HCT116 (cell line): Measurements from ENCODE around the gene OR2V2. TPM values are rescaled to one million over a fixed set of nuclear protein-coding genes. Genes with fewer than 3 reads are reported as not detected.
"Not testable (repeated sequence)": the region's sequence is repeated elsewhere in the genome, so short reads cannot be mapped to it uniquely, and the experiment has no call there.

Experiments
- ATAC-seq: fragments of 200-7000 bp; cut with Tn5 transposase; 2 replicates; pipeline ENCODE4 v1.9.1; 2020; ENCODE audit warnings: mild to moderate bottlenecking, moderate library complexity
- BruUV-seq: library from RNA; stranded (reverse); fragments of 400-500 nt; replicated peaks from 2 replicates; lab custom pipeline; 2021; lab: Mats Ljungman, UMichigan
- CTCF ChIA-PET: fragments of 300-600 bp; sonication (Branson Sonifier 250); formaldehyde crosslinking; loops from one replicate; lab custom pipeline; 2021; ENCODE audit warnings: antibody characterized with exemption; lab: Charles Lee
- POLR2A ChIA-PET: fragments of 300-600, 350-600 bp; sonication (Branson Sonifier 250); formaldehyde crosslinking; loops from one replicate; lab custom pipeline; 2021; ENCODE audit warnings: antibody characterized with exemption; lab: Charles Lee
- RAD21 ChIA-PET, 2 experiments: fragments of 300-600 bp; sonication (Branson Sonifier 250); formaldehyde crosslinking; loops; one replicate each; lab custom pipeline; 2023; ENCODE audit warnings: low total read pairs in 2 of 2; ENCODE audit not compliant: uncharacterized antibody in 2 of 2, unreplicated experiment in 2 of 2, low non-redundant PET in 1 of 2; lab: Charles Lee
- DNase-seq: peaks from one replicate; pipeline ENCODE4 v3.0.0-alpha.2; 2010; ENCODE audit warnings: low read depth, low spot score
- H2AFZ ChIP-seq: fragments of 200-600 bp; shearing (Covaris generic), sonication (generic); 2 replicates; pipeline ENCODE4 v1.6.1; 2017; ENCODE audit warnings: low read depth, mixed run types, mixed read lengths, antibody characterized with exemption, low read length; ENCODE audit not compliant: poor library complexity, severe bottlenecking
- H3K27ac ChIP-seq: 2 replicates; pipeline ENCODE4 v1.5.1; 2012; ENCODE audit warnings: low read depth, low read length
- H3K27me3 ChIP-seq: fragments of 200-600 bp; sonication (generic); 2 replicates; pipeline ENCODE4 v1.6.1; 2016; ENCODE audit warnings: mixed run types, low read length, mixed read lengths; ENCODE audit not compliant: insufficient read depth
- H3K36me3 ChIP-seq, 2 experiments: fragments of 200-500 bp in 1 of 2; fragments of 200-600 bp in 1 of 2; sonication (Bioruptor generic) in 1 of 2; sonication (generic) in 1 of 2; 2 replicates each; pipeline versions ENCODE4 v1.5.1 to v1.6.1; 2014 to 2016; ENCODE audit warnings: low read length in 2 of 2, inconsistent platforms in 1 of 2, mixed read lengths in 1 of 2, mixed run types in 1 of 2; ENCODE audit not compliant: insufficient read depth in 2 of 2, control insufficient read depth in 1 of 2
- H3K4me1 ChIP-seq, 2 experiments: fragments of 200-600 bp in 1 of 2; sonication (generic) in 1 of 2; 2 replicates each; pipeline versions ENCODE4 v1.5.1 to v1.6.1; 2012 to 2017; ENCODE audit warnings: low read length in 2 of 2, inconsistent platforms in 1 of 2, mild to moderate bottlenecking in 1 of 2, mixed read lengths in 1 of 2, mixed run types in 1 of 2, moderate library complexity in 1 of 2; ENCODE audit not compliant: insufficient read depth in 2 of 2, control insufficient read depth in 1 of 2
- H3K4me2 ChIP-seq: fragments of 200-600 bp; sonication (generic); 2 replicates; pipeline ENCODE4 v1.6.1; 2017; ENCODE audit warnings: mixed run types, low read length, mixed read lengths
- H3K4me3 ChIP-seq, 2 experiments: fragments of 200-600 bp in 1 of 2; sonication (generic) in 1 of 2; replicated peaks in 1 of 2; 2 replicates each; pipeline ENCODE4 v1.5.1; 2011 to 2016; ENCODE audit warnings: low read length in 2 of 2, control low read depth in 1 of 2, low read depth in 1 of 2, mild to moderate bottlenecking in 1 of 2, mixed read lengths in 1 of 2, mixed run types in 1 of 2
- H3K79me2 ChIP-seq: fragments of 200-600 bp; sonication (generic); 2 replicates; pipeline ENCODE4 v1.6.1; 2017; ENCODE audit warnings: mild to moderate bottlenecking, mixed run types, low read length, moderate library complexity, mixed read lengths; ENCODE audit not compliant: insufficient read depth
- H3K9ac ChIP-seq: fragments of 200-600 bp; sonication (generic); 2 replicates; pipeline ENCODE4 v1.6.1; 2016; ENCODE audit warnings: low read length, mixed read lengths
- H3K9me2 ChIP-seq: fragments of 200-600 bp; sonication (generic), shearing (Covaris generic); 2 replicates; pipeline ENCODE4 v1.6.1; 2017; ENCODE audit warnings: mixed run types, mild to moderate bottlenecking, moderate library complexity; ENCODE audit not compliant: insufficient read depth
- H3K9me3 ChIP-seq, 2 experiments: fragments of 200-500 bp in 1 of 2; fragments of 200-600 bp in 1 of 2; sonication (Bioruptor generic) in 1 of 2; sonication (generic) in 1 of 2; 2 replicates each; pipeline ENCODE4 v1.6.1; 2014 to 2017; ENCODE audit warnings: low read length in 2 of 2, mixed read lengths in 2 of 2, inconsistent platforms in 1 of 2, low read depth in 1 of 2, mild to moderate bottlenecking in 1 of 2, mixed run types in 1 of 2, moderate library complexity in 1 of 2; ENCODE audit not compliant: control insufficient read depth in 1 of 2, insufficient read depth in 1 of 2
- H4K20me1 ChIP-seq: fragments of 200-600 bp; sonication (generic), shearing (Covaris generic); 2 replicates; pipeline ENCODE4 v1.6.1; 2017; ENCODE audit warnings: mixed run types, mild to moderate bottlenecking, moderate library complexity; ENCODE audit not compliant: insufficient read depth
- CEBPB ChIP-seq: IDR thresholded peaks from 2 replicates; pipeline ENCODE4 v1.6.1; 2012; ENCODE audit warnings: low read depth
- ELF1 ChIP-seq: IDR thresholded peaks from 2 replicates; pipeline ENCODE4 v1.6.1; 2012; ENCODE audit warnings: low read depth, borderline replicate concordance
- EZH2 ChIP-seq: fragments of 200-600 bp; sonication (generic); IDR thresholded peaks from 2 replicates; pipeline ENCODE4 v1.6.1; 2017; ENCODE audit warnings: antibody characterized with exemption, mixed run types
- EZH2phosphoT487 ChIP-seq: fragments of 200-600 bp; IDR thresholded peaks from 2 replicates; pipeline ENCODE4 v1.6.1; 2018; ENCODE audit warnings: antibody characterized with exemption, borderline replicate concordance
- JUND ChIP-seq: IDR thresholded peaks from 2 replicates; pipeline ENCODE4 v1.6.1; 2012
- POLR2A ChIP-seq: IDR thresholded peaks from 2 replicates; pipeline ENCODE4 v1.7.0; 2011; ENCODE audit warnings: borderline replicate concordance; ENCODE audit not compliant: insufficient read depth, insufficient read length; ENCODE audit errors: extremely low read depth
- POLR2AphosphoS5 ChIP-seq: IDR thresholded peaks from 2 replicates; pipeline ENCODE4 v1.6.1; 2011; ENCODE audit warnings: mild to moderate bottlenecking, low read depth, low read length, moderate library complexity
- SIN3A ChIP-seq: IDR thresholded peaks from 2 replicates; pipeline ENCODE4 v1.6.1; 2012; ENCODE audit warnings: low read depth
- SP1 ChIP-seq: IDR thresholded peaks from 2 replicates; pipeline ENCODE4 v1.6.1; 2012; ENCODE audit warnings: low read depth
- SRF ChIP-seq: IDR thresholded peaks from 2 replicates; pipeline ENCODE4 v1.6.1; 2012; ENCODE audit warnings: low read depth
- YY1 ChIP-seq: IDR thresholded peaks from 2 replicates; pipeline ENCODE4 v1.6.1; 2011; ENCODE audit warnings: low read length, low read depth, moderate library complexity, mild to moderate bottlenecking; ENCODE audit not compliant: insufficient replicate concordance; ENCODE audit errors: extremely low read depth
- ZNF274 ChIP-seq: fragments of 200-500 bp; sonication (Bioruptor generic); IDR thresholded peaks from 2 replicates; pipeline ENCODE4 v1.6.1; 2014; ENCODE audit warnings: mild to moderate bottlenecking, low read depth, low read length, inconsistent platforms
- intact Hi-C: fragments of 100-400 bp; cut with micrococcal nuclease; formaldehyde crosslinking; loops from 2 replicates; pipeline ENCODE4 v1.10.0; 2022
- total RNA-seq: library from RNA; stranded (reverse); gene quantifications from one replicate; pipeline ENCODE4 v1.2.1, GENCODE V29; 2021; ENCODE audit not compliant: unreplicated experiment
- TF ChIP-seq, protein P1 (sequence below), 3 experiments: fragments of 200-600 bp in 1 of 3; sonication (generic) in 1 of 3; IDR thresholded peaks in 2 of 3; conservative IDR thresholded peaks in 1 of 3; 2 replicates each; pipeline ENCODE4 v1.5.1; 2012 to 2017; ENCODE audit warnings: low read depth in 2 of 3, low read length in 2 of 3, antibody characterized with exemption in 1 of 3, borderline replicate concordance in 1 of 3, control low read depth in 1 of 3, mild to moderate bottlenecking in 1 of 3, mixed read lengths in 1 of 3, mixed run types in 1 of 3, moderate library complexity in 1 of 3; ENCODE audit not compliant: insufficient read depth in 1 of 3

The OR2V2 gene
- total RNA-seq, 1 experiment from 2014 or later: not detected

GRCh38 chr5:181177559-181177958 lies 30.2 kb downstream of the OR2V2 start:
- Histone ChIP-seq H2AFZ (peak overlapping the region; percentile 58), H3K4me1 (peaks cover 4 to 36% of the 10 kb centered on the region in 2 experiments; a peak in 3 of 4 replicates)
- CTCF ChIA-PET, H3K27ac ChIP-seq, H3K4me2 ChIP-seq, H4K20me1 ChIP-seq, H3K9me2 ChIP-seq, H3K9me3 ChIP-seq, H3K9ac ChIP-seq, RAD21 ChIA-PET, ATAC-seq, H3K4me3 ChIP-seq, H3K79me2 ChIP-seq, DNase-seq, BruUV-seq, H3K27me3 ChIP-seq, H3K36me3 ChIP-seq, intact Hi-C loops: not testable (repeated sequence)
- POLR2A ChIA-PET: interaction anchor here (0.5 kb wide), 1 partner anchor 72 kb away, joined by 5 read pairs; no protein-coding TSS in a partner anchor

GRCh38 chr5:181181650-181182565 lies 34.5 kb downstream of the OR2V2 start:
- no TSS peak for BruUV-seq
- CTCF ChIA-PET: interaction anchor here (0.7 to 1.0 kb wide), 2 partner anchors 9 to 26 kb away, joined by 3 to 5 read pairs; no protein-coding TSS in a partner anchor
- no peaks in the 10 kb centered on the region for H3K27me3 ChIP-seq

More at GRCh38 chr5:181181650-181182565, 34.5 kb downstream of the OR2V2 start:
- Histone ChIP-seq H2AFZ (peak overlapping the region; percentile 67), H3K9ac (no peak overlapping the region), H3K36me3 (no peaks in the 10 kb centered on the region), H3K9me2 (no peaks in the 10 kb centered on the region), H3K79me2 (no peaks in the 10 kb centered on the region), H3K9me3 (no peaks in the 10 kb centered on the region), H3K27ac (peak overlapping the region; percentile 18; the same call in 1 of the 2 replicates), H3K4me3 (no peak overlapping the region), H3K4me1 (peaks cover 10 to 31% of the 10 kb centered on the region in 2 experiments), H4K20me1 (no peaks in the 10 kb centered on the region), H3K4me2 (0 out of 2 replicates have a peak overlapping the region, but pooled peaks have one; percentile 11)
- POLR2A ChIA-PET: no interaction called here
- peak; percentile 91 for ATAC-seq
- RAD21 ChIA-PET: no interaction called here
- TF ChIP-seq POLR2A (no peak), EZH2phosphoT487 (no peak), EZH2 (no peak), ELF1 (no peak), CEBPB (no peak), SRF (no peak), POLR2AphosphoS5 (no peak), SP1 (no peak), SIN3A (no peak), YY1 (peak; percentile 54), ZNF274 (no peak), JUND (no peak)
- TF ChIP-seq, protein P1, sequence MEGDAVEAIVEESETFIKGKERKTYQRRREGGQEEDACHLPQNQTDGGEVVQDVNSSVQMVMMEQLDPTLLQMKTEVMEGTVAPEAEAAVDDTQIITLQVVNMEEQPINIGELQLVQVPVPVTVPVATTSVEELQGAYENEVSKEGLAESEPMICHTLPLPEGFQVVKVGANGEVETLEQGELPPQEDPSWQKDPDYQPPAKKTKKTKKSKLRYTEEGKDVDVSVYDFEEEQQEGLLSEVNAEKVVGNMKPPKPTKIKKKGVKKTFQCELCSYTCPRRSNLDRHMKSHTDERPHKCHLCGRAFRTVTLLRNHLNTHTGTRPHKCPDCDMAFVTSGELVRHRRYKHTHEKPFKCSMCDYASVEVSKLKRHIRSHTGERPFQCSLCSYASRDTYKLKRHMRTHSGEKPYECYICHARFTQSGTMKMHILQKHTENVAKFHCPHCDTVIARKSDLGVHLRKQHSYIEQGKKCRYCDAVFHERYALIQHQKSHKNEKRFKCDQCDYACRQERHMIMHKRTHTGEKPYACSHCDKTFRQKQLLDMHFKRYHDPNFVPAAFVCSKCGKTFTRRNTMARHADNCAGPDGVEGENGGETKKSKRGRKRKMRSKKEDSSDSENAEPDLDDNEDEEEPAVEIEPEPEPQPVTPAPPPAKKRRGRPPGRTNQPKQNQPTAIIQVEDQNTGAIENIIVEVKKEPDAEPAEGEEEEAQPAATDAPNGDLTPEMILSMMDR (IDR thresholded peaks at IDR 0.05 in 2 of 3, conservative IDR thresholded peaks at IDR 0.05 in 1 of 3; ENCODE audit: borderline replicate concordance in 1 of 3, insufficient read depth in 1 of 3, low read depth in 2 of 3, low read length in 2 of 3): peak in 2 of 3 experiments; percentile 84 to 88; a peak in 4 of 6 replicates
- intact Hi-C loops: loop anchor here (5.0 kb wide), 1 partner anchor 75 kb away; no protein-coding TSS in a partner anchor
- DNase-seq: peak; percentile 76
